Measurements from ENCODE around the gene TNFRSF19. TPM values are rescaled to one million over a fixed set of nuclear protein-coding genes. Genes with fewer than 3 reads are reported as not detected.

The TNFRSF19 gene
- total RNA-seq, 4 donors from 2014 or later = 0.51 to 1.5 (median 1.0) TPM

DNA sequence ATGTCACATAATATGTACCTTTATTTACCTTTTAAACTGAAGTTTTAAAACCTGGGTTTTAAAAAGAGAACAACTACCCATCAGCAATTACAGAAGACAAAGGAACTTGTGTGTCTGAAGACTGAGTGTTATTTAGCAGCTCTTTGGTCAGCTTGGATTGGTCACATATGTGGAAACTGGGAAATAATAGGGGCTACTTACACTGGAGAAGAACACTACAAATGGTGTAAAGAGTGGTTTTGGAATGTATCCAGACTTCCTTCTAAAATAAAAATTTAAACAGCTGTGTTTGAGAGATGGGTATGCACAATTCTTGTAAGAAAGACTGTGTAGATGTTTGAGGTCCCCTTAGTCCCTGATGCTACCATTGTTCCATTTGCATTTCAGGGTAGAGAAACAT lies 13.3 kb downstream of the TNFRSF19 start:
- Histone ChIP-seq H3K9me3 (no peaks in the 10 kb centered on the region), H3K4me3 (no peak overlapping the region), H3K27ac (no peak overlapping the region), H3K4me1 (peaks cover 0 to under 1% of the 10 kb centered on the region in 2 donors), H3K27me3 (no peaks in the 10 kb centered on the region), H3K36me3 (no peaks in the 10 kb centered on the region)
- intact Hi-C loops (cut with DNase I; ENCODE audit: low total_unique reads) = no loop called here
- no peak for DNase-seq
- no peak for TF ChIP-seq POLR2A (IDR thresholded peaks at IDR 0.05)
- TF ChIP-seq, protein P1, sequence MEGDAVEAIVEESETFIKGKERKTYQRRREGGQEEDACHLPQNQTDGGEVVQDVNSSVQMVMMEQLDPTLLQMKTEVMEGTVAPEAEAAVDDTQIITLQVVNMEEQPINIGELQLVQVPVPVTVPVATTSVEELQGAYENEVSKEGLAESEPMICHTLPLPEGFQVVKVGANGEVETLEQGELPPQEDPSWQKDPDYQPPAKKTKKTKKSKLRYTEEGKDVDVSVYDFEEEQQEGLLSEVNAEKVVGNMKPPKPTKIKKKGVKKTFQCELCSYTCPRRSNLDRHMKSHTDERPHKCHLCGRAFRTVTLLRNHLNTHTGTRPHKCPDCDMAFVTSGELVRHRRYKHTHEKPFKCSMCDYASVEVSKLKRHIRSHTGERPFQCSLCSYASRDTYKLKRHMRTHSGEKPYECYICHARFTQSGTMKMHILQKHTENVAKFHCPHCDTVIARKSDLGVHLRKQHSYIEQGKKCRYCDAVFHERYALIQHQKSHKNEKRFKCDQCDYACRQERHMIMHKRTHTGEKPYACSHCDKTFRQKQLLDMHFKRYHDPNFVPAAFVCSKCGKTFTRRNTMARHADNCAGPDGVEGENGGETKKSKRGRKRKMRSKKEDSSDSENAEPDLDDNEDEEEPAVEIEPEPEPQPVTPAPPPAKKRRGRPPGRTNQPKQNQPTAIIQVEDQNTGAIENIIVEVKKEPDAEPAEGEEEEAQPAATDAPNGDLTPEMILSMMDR (IDR thresholded peaks at IDR 0.05 in 4 of 5, conservative IDR thresholded peaks at IDR 0.05 in 1 of 5) = no peak
- ATAC-seq = no peak
- in situ Hi-C loops (cut with MboI; ENCODE audit: low sequenced_read_pairs in 4 of 4) = loop anchor here in 2 of 4 donors (25.0 kb wide), 2 partner anchors 279 to 304 kb away; partner anchors contain the start of genes C1QTNF9B (in 1 of the 2) and MIPEP (in 1 of the 2)

DNA sequence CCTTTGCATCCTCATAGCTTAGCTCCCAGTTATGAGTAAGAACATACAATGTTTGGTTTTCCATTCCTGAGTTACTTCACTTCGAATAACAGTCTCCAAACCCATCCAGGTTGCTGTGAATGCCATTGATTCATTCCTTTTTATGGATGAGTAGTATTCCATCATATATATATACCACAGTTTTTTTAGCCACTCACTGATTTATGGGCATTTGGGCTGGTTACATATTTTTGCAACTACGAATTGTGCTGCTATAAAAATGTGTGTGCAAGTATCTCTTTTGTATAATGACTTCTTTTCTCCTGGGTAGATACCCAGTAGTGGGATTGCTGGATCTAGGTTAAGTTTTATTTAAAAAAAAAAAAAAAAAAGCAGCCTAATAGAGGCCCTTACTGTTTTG lies 14.1 kb downstream of the TNFRSF19 start:
- TF ChIP-seq, protein P1 (IDR thresholded peaks at IDR 0.05 in 4 of 5, conservative IDR thresholded peaks at IDR 0.05 in 1 of 5) = no peak
- TF ChIP-seq POLR2A (IDR thresholded peaks at IDR 0.05) = no peak
- DNase-seq = no peak
- Histone ChIP-seq H3K27me3 (no peaks in the 10 kb centered on the region), H3K4me3 (no peak overlapping the region), H3K9me3 (no peaks in the 10 kb centered on the region), H3K27ac (no peak overlapping the region), H3K4me1 (no peaks in the 10 kb centered on the region), H3K36me3 (no peaks in the 10 kb centered on the region)
- intact Hi-C loops (cut with DNase I; ENCODE audit: low total_unique reads) (no loop called here), in situ Hi-C loops (cut with MboI; ENCODE audit: low sequenced_read_pairs in 4 of 4) (loop anchor here in 2 of 4 donors (25.0 kb wide), 2 partner anchors 278 to 303 kb away; partner anchors contain the start of genes C1QTNF9B (in 1 of the 2) and MIPEP (in 1 of the 2))
- no peak for ATAC-seq

DNA sequence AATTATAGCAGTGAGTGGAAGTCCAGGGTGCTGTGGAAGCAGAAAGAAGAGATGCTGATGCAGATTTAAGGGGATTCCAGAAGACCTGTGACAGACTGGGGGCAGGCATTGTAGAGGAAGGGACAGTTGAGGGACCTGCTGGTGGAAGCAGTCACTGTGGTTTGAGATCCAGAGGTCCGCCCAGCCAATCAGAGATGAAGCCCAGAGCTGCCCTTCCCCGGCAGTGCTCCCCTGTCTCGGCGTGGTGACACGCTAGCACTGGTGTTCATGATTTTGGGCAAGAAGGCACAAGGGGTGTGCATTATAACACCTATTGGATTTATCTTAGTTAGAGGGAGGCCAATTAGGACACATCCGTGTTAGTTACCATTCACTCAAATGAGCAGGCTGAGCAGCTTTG lies 16.1 kb downstream of the TNFRSF19 start:
- no peak for ATAC-seq
- H3K4me1 ChIP-seq = no peaks in the 10 kb centered on the region
- in situ Hi-C loops (cut with MboI; ENCODE audit: low sequenced_read_pairs in 4 of 4) = loop anchor here in 2 of 4 donors (25.0 kb wide), 2 partner anchors 276 to 301 kb away; partner anchors contain the start of genes C1QTNF9B (in 1 of the 2) and MIPEP (in 1 of the 2)

DNA sequence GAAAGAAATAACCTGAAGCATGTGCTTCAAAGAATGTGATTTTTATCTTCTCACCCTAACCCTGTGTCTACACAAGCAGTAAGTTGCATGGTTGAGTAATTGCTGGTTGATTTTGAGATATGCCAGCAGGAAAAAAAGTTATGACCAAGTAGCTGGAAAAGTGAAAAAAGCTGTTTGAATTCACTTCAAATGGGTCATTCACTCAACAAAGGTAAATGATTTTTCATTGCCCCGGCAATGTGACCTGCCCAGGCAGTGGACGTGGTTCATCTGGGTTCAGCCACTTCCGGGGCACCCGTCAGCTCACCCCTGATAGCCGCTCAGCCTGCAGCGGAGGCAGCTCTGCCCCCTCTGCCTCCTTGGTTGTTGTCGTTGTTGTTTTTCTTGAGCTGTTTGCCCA lies 18.5 kb downstream of the TNFRSF19 start:
- ATAC-seq (no peak), DNase-seq (no peak)
- H3K4me3 ChIP-seq = no peak overlapping the region
- H3K36me3 ChIP-seq = no peaks in the 10 kb centered on the region
- no peak for TF ChIP-seq POLR2A (IDR thresholded peaks at IDR 0.05)
- TF ChIP-seq, protein P1 (IDR thresholded peaks at IDR 0.05 in 4 of 5, conservative IDR thresholded peaks at IDR 0.05 in 1 of 5) = no peak
- no peaks in the 10 kb centered on the region for H3K9me3 ChIP-seq
- intact Hi-C loops (cut with DNase I; ENCODE audit: low total_unique reads) = no loop called here
- H3K27ac ChIP-seq = no peak overlapping the region
- no peaks in the 10 kb centered on the region for H3K27me3 ChIP-seq
- H3K4me1 ChIP-seq = no peaks in the 10 kb centered on the region
- in situ Hi-C loops (cut with MboI; ENCODE audit: low sequenced_read_pairs in 4 of 4) = loop anchor here in 2 of 4 donors (25.0 kb wide), 2 partner anchors 274 to 299 kb away; partner anchors contain the start of genes C1QTNF9B (in 1 of the 2) and MIPEP (in 1 of the 2)

More for the DNA sequence above, 16.1 kb downstream of the TNFRSF19 start:
- TF ChIP-seq POLR2A (IDR thresholded peaks at IDR 0.05) = no peak
- TF ChIP-seq, protein P1 (IDR thresholded peaks at IDR 0.05 in 4 of 5, conservative IDR thresholded peaks at IDR 0.05 in 1 of 5) = no peak
- Histone ChIP-seq H3K4me3 (no peak overlapping the region), H3K36me3 (no peaks in the 10 kb centered on the region), H3K9me3 (no peaks in the 10 kb centered on the region), H3K27me3 (no peaks in the 10 kb centered on the region), H3K27ac (no peak overlapping the region)
- intact Hi-C loops (cut with DNase I; ENCODE audit: low total_unique reads) = no loop called here
- DNase-seq = no peak
